Measurements from ENCODE around the gene WWC2.

DNA sequence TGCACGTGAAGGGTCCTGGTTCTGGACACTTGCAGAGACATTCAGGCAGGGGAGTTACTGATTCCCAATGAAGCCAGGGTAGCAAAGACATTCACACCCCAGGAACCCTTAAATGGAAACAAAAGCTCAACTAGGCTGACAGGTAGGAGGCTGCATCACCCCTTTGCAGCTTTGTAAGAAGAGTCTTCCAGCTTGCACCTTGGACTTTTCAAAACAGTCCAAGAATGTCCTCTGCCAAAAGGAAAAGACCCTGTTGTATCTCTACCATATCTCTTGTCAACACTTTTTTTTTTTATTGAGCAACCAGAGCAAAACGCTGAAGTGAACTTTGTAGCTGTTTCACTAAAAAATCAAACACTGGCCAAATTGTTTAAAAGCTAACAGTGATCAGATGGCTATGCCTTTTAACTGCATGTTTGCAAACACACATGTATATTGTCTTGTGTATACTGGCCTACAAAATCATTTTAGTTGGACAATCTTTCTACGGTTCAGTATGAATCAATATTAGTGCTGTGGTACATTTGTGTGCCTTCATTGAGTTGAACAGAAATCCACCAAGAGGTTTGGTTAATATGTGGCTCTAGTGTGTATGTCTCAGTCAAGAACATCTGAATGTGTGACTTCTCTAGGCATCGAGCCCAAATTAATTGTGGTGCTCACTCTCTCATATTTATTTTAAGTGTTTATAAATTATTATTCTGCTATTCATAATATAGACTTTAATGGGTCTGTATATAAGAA, 18.5 kb upstream of the WWC2 start:
- TF ChIP-seq, protein P1, sequence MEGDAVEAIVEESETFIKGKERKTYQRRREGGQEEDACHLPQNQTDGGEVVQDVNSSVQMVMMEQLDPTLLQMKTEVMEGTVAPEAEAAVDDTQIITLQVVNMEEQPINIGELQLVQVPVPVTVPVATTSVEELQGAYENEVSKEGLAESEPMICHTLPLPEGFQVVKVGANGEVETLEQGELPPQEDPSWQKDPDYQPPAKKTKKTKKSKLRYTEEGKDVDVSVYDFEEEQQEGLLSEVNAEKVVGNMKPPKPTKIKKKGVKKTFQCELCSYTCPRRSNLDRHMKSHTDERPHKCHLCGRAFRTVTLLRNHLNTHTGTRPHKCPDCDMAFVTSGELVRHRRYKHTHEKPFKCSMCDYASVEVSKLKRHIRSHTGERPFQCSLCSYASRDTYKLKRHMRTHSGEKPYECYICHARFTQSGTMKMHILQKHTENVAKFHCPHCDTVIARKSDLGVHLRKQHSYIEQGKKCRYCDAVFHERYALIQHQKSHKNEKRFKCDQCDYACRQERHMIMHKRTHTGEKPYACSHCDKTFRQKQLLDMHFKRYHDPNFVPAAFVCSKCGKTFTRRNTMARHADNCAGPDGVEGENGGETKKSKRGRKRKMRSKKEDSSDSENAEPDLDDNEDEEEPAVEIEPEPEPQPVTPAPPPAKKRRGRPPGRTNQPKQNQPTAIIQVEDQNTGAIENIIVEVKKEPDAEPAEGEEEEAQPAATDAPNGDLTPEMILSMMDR (IDR thresholded peaks at IDR 0.05), result no peak
- no peak for TF ChIP-seq POLR2A (IDR thresholded peaks at IDR 0.05)

Data from esophagus squamous epithelium (tissue), 4 donors.